Measurements from ENCODE around the gene UBN1. TPM values are rescaled to one million over a fixed set of nuclear protein-coding genes. Genes with fewer than 3 reads are reported as not detected.
"Not testable (repeated sequence)": the region's sequence is repeated elsewhere in the genome, so short reads cannot be mapped to it uniquely, and the experiment has no call there.

The UBN1 gene
- total and polyA plus RNA-seq, 10 of the 15 experiments (the other 5 are each of a cell fraction or from before 2014, with no cell fraction given): 2.1 to 32.5 (median 13.9) TPM

DNA sequence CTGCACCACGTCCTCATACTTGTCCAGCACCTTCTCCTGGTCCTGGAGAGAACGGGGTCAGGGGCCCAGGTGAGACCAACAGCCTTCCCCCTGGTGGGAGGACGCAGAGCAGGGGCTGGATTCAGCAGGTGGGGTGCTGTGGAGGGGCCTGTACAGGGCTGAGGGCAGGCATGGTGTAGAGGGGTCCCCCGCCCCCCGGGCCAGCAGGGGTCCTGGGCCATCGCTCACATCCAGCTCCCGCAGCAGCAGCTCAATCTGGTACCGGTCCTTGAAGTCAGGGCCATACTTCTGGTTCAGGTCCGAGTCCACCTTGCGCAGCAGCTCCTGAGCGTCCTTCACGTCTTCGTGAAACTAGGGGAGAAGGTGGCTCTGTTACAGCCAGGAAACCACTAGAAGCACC is 48.1 kb downstream of the UBN1 start:
- Histone ChIP-seq H3K4me3 (no peak overlapping the region), H3K36me3 (ENCODE audit: control insufficient read depth in 2 of 2, insufficient read depth in 2 of 2, low read length in 1 of 2) (no peaks in the 10 kb centered on the region), H3K27me3 (replicated peaks in 1 of 2; ENCODE audit: control insufficient read depth in 2 of 2, insufficient read depth in 2 of 2, low read length in 1 of 2) (no peaks in the 10 kb centered on the region), H4K20me1 (ENCODE audit: control insufficient read depth, insufficient read depth) (no peaks in the 10 kb centered on the region), H3K9ac (ENCODE audit: control insufficient read depth, insufficient read depth, low read length) (no peak overlapping the region), H3K4me1 (ENCODE audit: control insufficient read depth, insufficient read depth, low read length) (no peaks in the 10 kb centered on the region), H3K79me2 (ENCODE audit: control insufficient read depth, insufficient read depth, low read length) (no peaks in the 10 kb centered on the region), H3K27ac (ENCODE audit: control insufficient read depth, insufficient read depth) (no peak overlapping the region), H2AFZ (ENCODE audit: control insufficient read depth, low read depth, low read length) (no peak overlapping the region), H3K4me2 (ENCODE audit: control insufficient read depth, insufficient read depth) (no peak overlapping the region), H3K9me3 (replicated peaks; ENCODE audit: control insufficient read depth, insufficient read depth, low read length) (no peaks in the 10 kb centered on the region; the same call in 2 of the 3 replicates)
- ChIA-PET RAD21 (ENCODE audit: unreplicated experiment) (no interaction called here), POLR2A (no interaction called here), CTCF (no interaction called here), SMC1A (ENCODE audit: uncharacterized antibody, unreplicated experiment) (interaction anchor here (0.6 kb wide), 1 partner anchor 1750 kb away, joined by 3 read pairs; no protein-coding TSS in a partner anchor)
- TF ChIP-seq KAT2A (conservative IDR thresholded peaks at IDR 0.05; ENCODE audit: control insufficient read depth, low read depth, low read length) (no peak), SIX5 (IDR thresholded peaks at IDR 0.05; ENCODE audit: low read depth, low read length, severe bottlenecking) (no peak), EED (IDR thresholded peaks at IDR 0.05; ENCODE audit: low read depth) (no peak), RCOR1 (conservative IDR thresholded peaks at IDR 0.05; ENCODE audit: low read depth, low read length) (no peak), SP1 (IDR thresholded peaks at IDR 0.05; ENCODE audit: low read depth, low read length) (no peak), NR2F1 (conservative IDR thresholded peaks at IDR 0.05) (no peak), ZNF24 (IDR thresholded peaks at IDR 0.05) (no peak)
- no peak for ATAC-seq
- no peak for FAIRE-seq
- intact Hi-C loops (cut with micrococcal nuclease; ENCODE audit: unreplicated experiment) (no loop called here), in situ Hi-C loops (cut with MboI) (no loop called here)
- no TSS peak for BruUV-seq (replicated peaks)
- 63% methylated on average over 13 of the region's 13 CpGs for WGBS (ENCODE audit: insufficient coverage, insufficient replicate concordance, low lambda C conversion rate, missing lambda C conversion rate)
- DNase-seq (ENCODE audit: low read depth, low spot score): no peak

DNA sequence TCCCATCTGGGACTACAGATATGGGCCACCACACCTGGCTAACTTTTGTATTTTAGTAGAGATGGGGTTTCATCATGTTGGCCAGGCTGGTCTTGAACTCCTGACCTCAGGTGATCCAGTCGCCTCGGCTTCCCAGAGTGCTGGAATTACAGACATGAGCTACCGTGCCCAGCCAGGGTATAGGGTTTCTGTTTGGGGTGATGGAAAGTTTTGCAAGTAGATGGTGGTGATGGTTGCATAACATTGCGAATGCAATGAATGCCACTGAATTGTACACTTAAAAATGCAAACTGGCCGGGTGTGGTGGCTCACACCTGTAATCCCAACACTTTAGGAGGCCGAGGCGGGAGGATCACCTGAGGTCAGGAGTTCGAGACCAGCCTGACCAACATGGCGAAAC is 49.5 kb downstream of the UBN1 start:
- H3K27ac ChIP-seq (ENCODE audit: control insufficient read depth, insufficient read depth); H3K36me3 ChIP-seq (ENCODE audit: control insufficient read depth in 2 of 2, insufficient read depth in 2 of 2, low read length in 1 of 2); FAIRE-seq; H3K9ac ChIP-seq (ENCODE audit: control insufficient read depth, insufficient read depth, low read length); H4K20me1 ChIP-seq (ENCODE audit: control insufficient read depth, insufficient read depth); H3K4me2 ChIP-seq (ENCODE audit: control insufficient read depth, insufficient read depth); SMC1A ChIA-PET (ENCODE audit: uncharacterized antibody, unreplicated experiment); H2AFZ ChIP-seq (ENCODE audit: control insufficient read depth, low read depth, low read length); H3K27me3 ChIP-seq (replicated peaks in 1 of 2; ENCODE audit: control insufficient read depth in 2 of 2, insufficient read depth in 2 of 2, low read length in 1 of 2); H3K4me3 ChIP-seq; DNase-seq (ENCODE audit: low read depth, low spot score); H3K9me3 ChIP-seq (replicated peaks; ENCODE audit: control insufficient read depth, insufficient read depth, low read length); POLR2A ChIA-PET; RAD21 ChIA-PET (ENCODE audit: unreplicated experiment); CTCF ChIA-PET; intact Hi-C loops (cut with micrococcal nuclease; ENCODE audit: unreplicated experiment); H3K4me1 ChIP-seq (ENCODE audit: control insufficient read depth, insufficient read depth, low read length); in situ Hi-C loops (cut with MboI); H3K79me2 ChIP-seq (ENCODE audit: control insufficient read depth, insufficient read depth, low read length); BruUV-seq (replicated peaks); ATAC-seq: not testable (repeated sequence)
- WGBS (ENCODE audit: insufficient coverage, insufficient replicate concordance, low lambda C conversion rate, missing lambda C conversion rate): 53% methylated on average over 9 of the region's 9 CpGs
